ENCODE results near the gene ITGA11. TPM values are rescaled to one million over a fixed set of nuclear protein-coding genes. Genes with fewer than 3 reads are reported as not detected.

Gene ITGA11
- total RNA-seq, 1 experiment from 2014 or later, result not detected

DNA sequence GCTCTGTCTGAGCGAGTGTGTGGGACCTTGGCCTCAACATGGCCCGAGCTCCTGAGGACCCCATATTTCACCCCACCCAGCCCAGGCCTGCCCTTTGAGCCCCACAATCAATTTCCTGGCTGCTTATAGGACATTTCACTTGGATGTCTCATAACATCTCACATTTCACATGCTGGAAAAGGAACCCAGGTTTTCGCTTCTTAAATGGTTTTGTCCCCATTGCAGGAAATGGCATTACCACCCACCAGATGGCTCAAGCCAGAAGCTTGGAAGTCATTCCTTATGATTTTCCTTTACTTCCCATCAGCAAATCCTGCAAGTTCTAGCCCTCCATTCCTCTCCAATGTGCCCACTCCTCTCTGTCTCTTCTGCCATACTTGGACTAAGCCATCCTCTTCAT, 14.9 kb downstream of the ITGA11 start:
- Histone ChIP-seq H3K4me3 (ENCODE audit: low read length) (no peak overlapping the region), H2AFZ (ENCODE audit: low read length) (no peak overlapping the region), H4K20me1 (ENCODE audit: low read length) (no peaks in the 10 kb centered on the region), H3K4me1 (ENCODE audit: insufficient read depth, low read length) (no peaks in the 10 kb centered on the region), H3K27me3 (ENCODE audit: low read length) (no peaks in the 10 kb centered on the region), H3K9me3 (ENCODE audit: low read length) (no peaks in the 10 kb centered on the region), H3K79me2 (ENCODE audit: low read length) (no peaks in the 10 kb centered on the region), H3K9me2 (replicated peaks; ENCODE audit: low read length) (no peaks in the 10 kb centered on the region), H3K36me3 (ENCODE audit: low read depth, low read length) (no peaks in the 10 kb centered on the region), H3K27ac (ENCODE audit: low read length) (no peak overlapping the region), H3K9ac (ENCODE audit: low read length) (no peak overlapping the region), H3F3A (ENCODE audit: low read length, unreplicated experiment) (no peaks in the 10 kb centered on the region), H3K4me2 (ENCODE audit: low read length) (no peak overlapping the region)
- BruUV-seq (replicated peaks), result no TSS peak
- ChIA-PET CTCF (no interaction called here), POLR2A (ENCODE audit: unreplicated experiment) (no interaction called here)
- DNase-seq, result no peak
- intact Hi-C loops (cut with micrococcal nuclease), result no loop called here
- ATAC-seq, result no peak
- TF ChIP-seq EZH2phosphoT487 (IDR thresholded peaks at IDR 0.05; ENCODE audit: borderline replicate concordance, low read length), result no peak
- TF ChIP-seq, protein P1, sequence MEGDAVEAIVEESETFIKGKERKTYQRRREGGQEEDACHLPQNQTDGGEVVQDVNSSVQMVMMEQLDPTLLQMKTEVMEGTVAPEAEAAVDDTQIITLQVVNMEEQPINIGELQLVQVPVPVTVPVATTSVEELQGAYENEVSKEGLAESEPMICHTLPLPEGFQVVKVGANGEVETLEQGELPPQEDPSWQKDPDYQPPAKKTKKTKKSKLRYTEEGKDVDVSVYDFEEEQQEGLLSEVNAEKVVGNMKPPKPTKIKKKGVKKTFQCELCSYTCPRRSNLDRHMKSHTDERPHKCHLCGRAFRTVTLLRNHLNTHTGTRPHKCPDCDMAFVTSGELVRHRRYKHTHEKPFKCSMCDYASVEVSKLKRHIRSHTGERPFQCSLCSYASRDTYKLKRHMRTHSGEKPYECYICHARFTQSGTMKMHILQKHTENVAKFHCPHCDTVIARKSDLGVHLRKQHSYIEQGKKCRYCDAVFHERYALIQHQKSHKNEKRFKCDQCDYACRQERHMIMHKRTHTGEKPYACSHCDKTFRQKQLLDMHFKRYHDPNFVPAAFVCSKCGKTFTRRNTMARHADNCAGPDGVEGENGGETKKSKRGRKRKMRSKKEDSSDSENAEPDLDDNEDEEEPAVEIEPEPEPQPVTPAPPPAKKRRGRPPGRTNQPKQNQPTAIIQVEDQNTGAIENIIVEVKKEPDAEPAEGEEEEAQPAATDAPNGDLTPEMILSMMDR (conservative IDR thresholded peaks at IDR 0.05; ENCODE audit: low read depth, low read length), result no peak
- no peak for TF ChIP-seq EZH2 (IDR thresholded peaks at IDR 0.05; ENCODE audit: low read length, unreplicated experiment)

DNA sequence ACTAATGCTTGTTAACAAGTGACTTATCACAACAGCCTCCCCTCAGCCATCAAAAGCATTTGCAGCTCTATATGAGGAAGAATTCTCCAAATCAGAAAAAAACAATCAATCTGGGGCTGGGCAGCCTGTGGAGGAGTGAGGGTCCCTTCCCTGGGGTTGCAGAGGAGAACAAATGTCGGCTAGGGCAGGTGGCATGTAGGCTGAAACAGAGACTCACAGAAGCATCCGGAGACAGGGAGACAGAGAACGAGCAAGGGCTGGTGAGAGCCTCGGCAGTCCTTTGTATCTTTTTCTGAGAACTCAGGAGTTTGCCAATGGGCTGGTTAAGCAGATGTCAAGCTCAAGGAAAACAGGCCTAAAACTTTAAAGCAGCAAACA, 15.8 kb downstream of the ITGA11 start:
- no peak overlapping the region for H3K4me3 ChIP-seq (ENCODE audit: low read length)
- no peaks in the 10 kb centered on the region for H3K4me1 ChIP-seq (ENCODE audit: insufficient read depth, low read length)
- no peak for TF ChIP-seq EZH2phosphoT487 (IDR thresholded peaks at IDR 0.05; ENCODE audit: borderline replicate concordance, low read length)
- TF ChIP-seq, protein P1 (conservative IDR thresholded peaks at IDR 0.05; ENCODE audit: low read depth, low read length), result no peak
- no peak for TF ChIP-seq EZH2 (IDR thresholded peaks at IDR 0.05; ENCODE audit: low read length, unreplicated experiment)
- H3K9ac ChIP-seq (ENCODE audit: low read length), result no peak overlapping the region
- no TSS peak for BruUV-seq (replicated peaks)
- intact Hi-C loops (cut with micrococcal nuclease), result no loop called here
- no peaks in the 10 kb centered on the region for H3K79me2 ChIP-seq (ENCODE audit: low read length)
- no peaks in the 10 kb centered on the region for H3K9me2 ChIP-seq (replicated peaks; ENCODE audit: low read length)
- no peak overlapping the region for H3K27ac ChIP-seq (ENCODE audit: low read length)
- H3K4me2 ChIP-seq (ENCODE audit: low read length), result no peak overlapping the region
- ATAC-seq, result no peak
- no peaks in the 10 kb centered on the region for H3F3A ChIP-seq (ENCODE audit: low read length, unreplicated experiment)
- H4K20me1 ChIP-seq (ENCODE audit: low read length), result no peaks in the 10 kb centered on the region
- no peaks in the 10 kb centered on the region for H3K27me3 ChIP-seq (ENCODE audit: low read length)
- CTCF ChIA-PET, result no interaction called here
- no peaks in the 10 kb centered on the region for H3K9me3 ChIP-seq (ENCODE audit: low read length)
- POLR2A ChIA-PET (ENCODE audit: unreplicated experiment), result no interaction called here
- no peaks in the 10 kb centered on the region for H3K36me3 ChIP-seq (ENCODE audit: low read depth, low read length)
- no peak overlapping the region for H2AFZ ChIP-seq (ENCODE audit: low read length)
- DNase-seq, result no peak

DNA sequence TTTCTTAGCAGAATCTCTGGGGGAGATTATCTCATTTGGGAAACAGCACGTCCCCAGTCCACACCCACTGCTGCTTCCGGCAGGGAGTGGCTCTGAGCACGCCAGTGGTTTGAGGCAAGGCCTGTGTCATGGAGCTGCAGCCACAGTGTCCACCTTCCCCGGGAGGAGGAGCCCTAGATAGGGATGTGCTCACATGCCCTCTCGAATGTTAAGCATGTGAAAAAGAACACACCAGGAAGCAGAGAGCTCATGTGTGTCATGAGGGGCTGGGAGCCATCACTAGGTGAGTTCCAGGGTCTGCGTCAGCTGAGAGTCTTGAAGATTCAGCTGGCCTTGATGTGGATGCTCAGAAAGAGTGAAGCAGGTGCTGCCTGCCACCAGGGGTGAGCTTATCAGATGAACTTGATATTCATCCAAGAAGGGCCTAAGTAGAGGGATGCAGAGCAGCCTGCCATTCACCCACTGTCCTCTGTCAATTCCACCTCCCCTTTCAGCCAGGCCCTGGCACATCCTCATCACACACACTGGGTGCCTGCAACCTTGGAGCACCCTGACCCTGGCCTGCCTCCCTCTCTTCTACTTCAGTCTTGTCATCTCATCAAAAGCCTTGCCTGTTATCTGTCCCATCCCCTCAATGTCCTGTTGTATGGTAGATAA, 16.3 kb downstream of the ITGA11 start:
- TF ChIP-seq, protein P1 (conservative IDR thresholded peaks at IDR 0.05; ENCODE audit: low read depth, low read length), result no peak
- TF ChIP-seq EZH2 (IDR thresholded peaks at IDR 0.05; ENCODE audit: low read length, unreplicated experiment) (no peak), EZH2phosphoT487 (IDR thresholded peaks at IDR 0.05; ENCODE audit: borderline replicate concordance, low read length) (no peak)
- no peak for ATAC-seq
- no peaks in the 10 kb centered on the region for H3F3A ChIP-seq (ENCODE audit: low read length, unreplicated experiment)
- no peaks in the 10 kb centered on the region for H3K9me3 ChIP-seq (ENCODE audit: low read length)
- no peaks in the 10 kb centered on the region for H3K36me3 ChIP-seq (ENCODE audit: low read depth, low read length)
- no peaks in the 10 kb centered on the region for H3K79me2 ChIP-seq (ENCODE audit: low read length)
- ChIA-PET CTCF (no interaction called here), POLR2A (ENCODE audit: unreplicated experiment) (no interaction called here)
- H3K9me2 ChIP-seq (replicated peaks; ENCODE audit: low read length), result no peaks in the 10 kb centered on the region
- H3K4me2 ChIP-seq (ENCODE audit: low read length), result no peak overlapping the region
- intact Hi-C loops (cut with micrococcal nuclease), result no loop called here
- no peaks in the 10 kb centered on the region for H3K27me3 ChIP-seq (ENCODE audit: low read length)
- H3K9ac ChIP-seq (ENCODE audit: low read length), result no peak overlapping the region
- H3K27ac ChIP-seq (ENCODE audit: low read length), result no peak overlapping the region
- H3K4me1 ChIP-seq (ENCODE audit: insufficient read depth, low read length), result no peaks in the 10 kb centered on the region
- DNase-seq, result no peak
- H2AFZ ChIP-seq (ENCODE audit: low read length), result no peak overlapping the region
- no peak overlapping the region for H3K4me3 ChIP-seq (ENCODE audit: low read length)
- H4K20me1 ChIP-seq (ENCODE audit: low read length), result no peaks in the 10 kb centered on the region
- no TSS peak for BruUV-seq (replicated peaks)

Data from PC-3 (cell line).